GM12878 (cell line): ENCODE measurements around the gene TGFBR3. TPM values are rescaled to one million over a fixed set of nuclear protein-coding genes. Genes with fewer than 3 reads are reported as not detected.

Experiments used
- ATAC-seq: fragments of 200-7000 bp; cut with Tn5 transposase; 3 replicates; pipeline ENCODE4 v1.9.1; 2020; ENCODE audit warnings: mild to moderate bottlenecking, moderate library complexity
- BruUV-seq: library from RNA; stranded (reverse); fragments of 400-500 nt; replicated peaks from 2 replicates; lab custom pipeline; 2021; lab: Mats Ljungman, UMichigan
- CTCF ChIA-PET: fragments of 300-600 bp; sonication (Branson Sonifier 250); formaldehyde crosslinking; extraction: SDS; loops from one replicate; lab custom pipeline; 2021; ENCODE audit warnings: inconsistent platforms; lab: Yijun Ruan, JAX
- POLR2A ChIA-PET: fragments of 350-600 bp; formaldehyde crosslinking; extraction: SDS; loops from one replicate; lab custom pipeline; 2021; ENCODE audit warnings: inconsistent platforms; lab: Charles Lee
- RAD21 ChIA-PET: fragments of 300-600 bp; sonication (Branson Sonifier 250); formaldehyde crosslinking; loops from one replicate; lab custom pipeline; 2023; ENCODE audit warnings: antibody characterized with exemption; ENCODE audit not compliant: unreplicated experiment; lab: Charles Lee
- SMC1A ChIA-PET: fragments of 300-600 bp; sonication (Branson Sonifier 250); formaldehyde crosslinking; loops from one replicate; lab custom pipeline; 2023; ENCODE audit not compliant: unreplicated experiment, uncharacterized antibody; lab: Charles Lee
- DNase-seq: peaks from one replicate; pipeline ENCODE4 v3.0.0-alpha.2; 2011; ENCODE audit warnings: low read depth, low spot score
- FAIRE-seq: peaks from 3 replicates; lab custom pipeline; 2011; peaks lifted over from hg19 to GRCh38; lab: Jason Lieb, UNC
- H2AFZ ChIP-seq: 2 replicates; pipeline ENCODE4 v1.6.0; 2011; ENCODE audit warnings: low read depth, low read length, control low read depth; ENCODE audit not compliant: control insufficient read depth
- H3K27ac ChIP-seq: 2 replicates; pipeline ENCODE4 v1.5.1; 2011; ENCODE audit warnings: control low read depth; ENCODE audit not compliant: control insufficient read depth, insufficient read depth
- H3K27me3 ChIP-seq, 2 experiments: replicated peaks in 1 of 2; 2 replicates each; pipeline versions ENCODE4 v1.6.0 to v1.6.1; 2011; ENCODE audit warnings: low read length in 1 of 2; ENCODE audit not compliant: control insufficient read depth in 2 of 2, insufficient read depth in 2 of 2
- H3K36me3 ChIP-seq, 2 experiments: 2 replicates each; pipeline ENCODE4 v1.5.1; 2011; ENCODE audit warnings: low read length in 1 of 2; ENCODE audit not compliant: control insufficient read depth in 2 of 2, insufficient read depth in 2 of 2
- H3K4me1 ChIP-seq: 2 replicates; pipeline ENCODE4 v1.6.1; 2011; ENCODE audit warnings: mild to moderate bottlenecking, low read length, moderate library complexity, mixed read lengths; ENCODE audit not compliant: control insufficient read depth, insufficient read depth
- H3K4me2 ChIP-seq: 2 replicates; pipeline ENCODE4 v1.6.0; 2011; ENCODE audit warnings: control low read depth; ENCODE audit not compliant: control insufficient read depth, insufficient read depth
- H3K4me3 ChIP-seq: fragments of 200-600 bp; sonication (generic); 2 replicates; pipeline ENCODE4 v1.5.1; 2016
- H3K79me2 ChIP-seq: 2 replicates; pipeline ENCODE4 v1.6.0; 2011; ENCODE audit warnings: low read length; ENCODE audit not compliant: control insufficient read depth, insufficient read depth
- H3K9ac ChIP-seq: 2 replicates; pipeline ENCODE4 v1.8.0; 2011; ENCODE audit warnings: low read length, control low read depth, mixed read lengths; ENCODE audit not compliant: control insufficient read depth, insufficient read depth
- H3K9me3 ChIP-seq: replicated peaks from 3 replicates; pipeline ENCODE4 v1.5.1; 2011; ENCODE audit warnings: mild to moderate bottlenecking, low read length; ENCODE audit not compliant: control insufficient read depth, insufficient read depth
- H4K20me1 ChIP-seq: 2 replicates; pipeline ENCODE4 v1.6.0; 2011; ENCODE audit not compliant: control insufficient read depth, insufficient read depth
- BCL3 ChIP-seq: IDR thresholded peaks from 2 replicates; pipeline ENCODE4 v1.6.1; 2011; ENCODE audit warnings: borderline replicate concordance, low read depth, mild to moderate bottlenecking, moderate library complexity, low read length; ENCODE audit not compliant: insufficient read depth, poor library complexity, severe bottlenecking
- DPF2 ChIP-seq: fragments of 450-650 bp; IDR thresholded peaks from 2 replicates; pipeline ENCODE4 v1.6.1; 2017; ENCODE audit warnings: mild to moderate bottlenecking
- EP300 ChIP-seq, 2 experiments: fragments of 150-350 bp in 1 of 2; IDR thresholded peaks; 2 replicates each; pipeline ENCODE4 v1.6.1; 2011 to 2012; ENCODE audit warnings: low read depth in 2 of 2, low read length in 2 of 2, borderline replicate concordance in 1 of 2, improper control_type of control experiment in 1 of 2, inconsistent platforms in 1 of 2; ENCODE audit not compliant: control insufficient read depth in 1 of 2
- HDAC6 ChIP-seq: fragments of 200-600 bp; sonication (generic); IDR thresholded peaks from one replicate; pipeline ENCODE4 v1.8.0; 2017; ENCODE audit warnings: antibody characterized with exemption; ENCODE audit not compliant: unreplicated experiment
- KDM1A ChIP-seq: fragments of 200-600 bp; sonication (generic); IDR thresholded peaks from 2 replicates; pipeline ENCODE4 v1.6.1; 2016; ENCODE audit warnings: borderline replicate concordance
- MEF2B ChIP-seq: fragments of 450-650 bp; IDR thresholded peaks from 2 replicates; pipeline ENCODE4 v1.6.1; 2018; ENCODE audit warnings: mild to moderate bottlenecking, moderate library complexity; ENCODE audit not compliant: partially characterized antibody, poor library complexity, severe bottlenecking
- NBN ChIP-seq: fragments of 450-650 bp; IDR thresholded peaks from 2 replicates; pipeline ENCODE4 v1.6.1; 2016
- NFIC ChIP-seq: IDR thresholded peaks from 2 replicates; pipeline ENCODE4 v1.6.1; 2012; ENCODE audit warnings: low read depth, mild to moderate bottlenecking, inconsistent platforms, low read length, moderate library complexity
- NFXL1 ChIP-seq: fragments of 450-650 bp; IDR thresholded peaks from 2 replicates; pipeline ENCODE4 v1.6.1; 2017; ENCODE audit warnings: antibody characterized with exemption, mild to moderate bottlenecking, borderline replicate concordance
- NFYB ChIP-seq: IDR thresholded peaks from 2 replicates; pipeline ENCODE4 v1.6.1; 2011; ENCODE audit warnings: low read depth, mild to moderate bottlenecking, low read length, improper control_type of control experiment, moderate library complexity; ENCODE audit not compliant: insufficient read depth
- NR2C2 ChIP-seq: IDR thresholded peaks from 2 replicates; pipeline ENCODE4 v1.6.1; 2011; ENCODE audit warnings: borderline replicate concordance, low read depth; ENCODE audit not compliant: control insufficient read depth, insufficient read length
- NR2F1 ChIP-seq: fragments of 450-650 bp; conservative IDR thresholded peaks from 2 replicates; pipeline ENCODE4 v1.6.1; 2017; ENCODE audit warnings: mild to moderate bottlenecking
- NRF1 ChIP-seq: conservative IDR thresholded peaks from 2 replicates; pipeline ENCODE4 v1.6.1; 2011; ENCODE audit warnings: mild to moderate bottlenecking, low read depth, low read length, improper control_type of control experiment
- PAX8 ChIP-seq: fragments of 450-650 bp; IDR thresholded peaks from 2 replicates; pipeline ENCODE4 v1.6.1; 2017; ENCODE audit warnings: mild to moderate bottlenecking, moderate library complexity
- PBX3 ChIP-seq: IDR thresholded peaks from 2 replicates; pipeline ENCODE4 v1.6.1; 2011; ENCODE audit warnings: mild to moderate bottlenecking, low read depth, low read length, moderate library complexity; ENCODE audit not compliant: insufficient replicate concordance
- REST ChIP-seq: IDR thresholded peaks from 2 replicates; pipeline ENCODE4 v1.6.1; 2012; ENCODE audit warnings: mild to moderate bottlenecking, low read depth, low read length
- RFX5 ChIP-seq: IDR thresholded peaks from 2 replicates; pipeline ENCODE4 v1.6.1; 2011; ENCODE audit warnings: low read depth, low read length, improper control_type of control experiment
- WGBS: methylation state at CpG from one replicate; pipeline ENCODE4 v1.1.6; 2016; ENCODE audit warnings: low lambda C conversion rate; ENCODE audit not compliant: insufficient replicate concordance, insufficient coverage; ENCODE audit errors: missing lambda C conversion rate; 5-methylcytosine and 5-hydroxymethylcytosine counted together
- in situ Hi-C: fragments of 300-500 bp; cut with MboI; formaldehyde crosslinking; loops from 9 replicates; pipeline ENCODE4 v1.14.3; 2018; ENCODE audit warnings: mixed read lengths
- intact Hi-C: fragments of 100-400 bp; cut with micrococcal nuclease; formaldehyde crosslinking; loops from one replicate; pipeline ENCODE4 v1.14.2; 2022; ENCODE audit not compliant: unreplicated experiment
- polyA plus RNA-seq, 11 experiments: library from polyadenylated mRNA; depleted of rRNA in 4 of 11; unstranded in 6 of 11; stranded (reverse) in 5 of 11; fragments of >200 nt; fragmentation: Nextera tagmentation in 4 of 11; fragmentation: Illumina TruSeq in 1 of 11; extraction: Ambion mirVana in 4 of 11; extraction: Trizol in 1 of 11; gene quantifications; 1 replicate in 1 of 11; 2 replicates in 10 of 11; pipeline versions ENCODE4 v1.2.1 to v1.2.3, GENCODE V29; 2011 to 2016; ENCODE audit warnings: inconsistent platforms in 2 of 11, missing spikeins in 2 of 11, low read depth in 1 of 11
- total RNA-seq, 4 experiments: library from RNA; depleted of rRNA in 3 of 4; stranded (reverse); fragments of >200 nt in 3 of 4; fragmentation: Illumina TruSeq in 1 of 4; extraction: Trizol in 1 of 4; gene quantifications; 2 replicates each; pipeline versions ENCODE4 v1.2.1 to v1.2.3, GENCODE V29; 2013 to 2021

Gene TGFBR3
- total and polyA plus RNA-seq, 10 of the 15 experiments (the other 5 are each of a cell fraction or from before 2014, with no cell fraction given), result 2.7 to 16.5 (median 12.6) TPM

- no peak for TF ChIP-seq BCL3
- no peak for TF ChIP-seq KDM1A
- TF ChIP-seq, all 136 proteins: peak for 0
Measured at GRCh38 chr1:91670781-91671180, 215.2 kb downstream of the TGFBR3 start (continued).

GRCh38 chr1:91669584-91670350 lies 216.2 kb downstream of the TGFBR3 start:
- Histone ChIP-seq H3K4me2 (no peak overlapping the region), H3K4me3 (no peak overlapping the region), H3K36me3 (no peaks in the 10 kb centered on the region), H2AFZ (no peak overlapping the region), H3K27ac (no peak overlapping the region), H3K79me2 (no peaks in the 10 kb centered on the region), H3K4me1 (no peaks in the 10 kb centered on the region), H3K27me3 (no peaks in the 10 kb centered on the region), H4K20me1 (no peaks in the 10 kb centered on the region), H3K9ac (no peak overlapping the region), H3K9me3 (no peaks in the 10 kb centered on the region)
- ChIA-PET POLR2A (no interaction called here), RAD21 (no interaction called here), SMC1A (no interaction called here), CTCF (no interaction called here)
- in situ Hi-C loops (no loop called here), intact Hi-C loops (no loop called here)
- DNase-seq (no peak), ATAC-seq (no peak), FAIRE-seq (no peak)
- 83% methylated on average over 25 of the region's 25 CpGs for WGBS
- no TSS peak for BruUV-seq
- TF ChIP-seq DPF2 (no peak), RFX5 (no peak), PAX8 (no peak), REST (no peak), NFIC (no peak), NR2F1 (no peak), NFYB (no peak), HDAC6 (no peak), NR2C2 (no peak), NBN (no peak), EP300 (IDR thresholded peaks at IDR 0.05; ENCODE audit: borderline replicate concordance in 1 of 2, control insufficient read depth in 1 of 2, low read depth in 2 of 2, low read length in 2 of 2) (no peak), NFXL1 (no peak), NRF1 (no peak), PBX3 (no peak), MEF2B (no peak)
